Activated CD4-positive, alpha-beta T cell treated with anti-CD3 and anti-CD28 coated beads for 24 hours (primary cell): ENCODE measurements around the gene CFAP53.

Source experiments
- DNase-seq, 2 donors: peaks; one replicate each; pipeline ENCODE4 v3.0.0-alpha.2; 2020; ENCODE audit warnings: low read depth in 2 of 2

Gene CFAP53

GRCh38 chr18:50287441-50288347, 21.4 kb upstream of the CFAP53 start, which contains the start of gene CXXC1:
TSS of gene CXXC1 (minus strand) at chr18:50287692. CDS start at chr18:50287589, 103 bp downstream.
- peak; percentile 91 to 92 for DNase-seq

- no peak for DNase-seq
These were observed 20.7 kb upstream of the CFAP53 start for GRCh38 chr18:50287028-50287440.

DNA sequence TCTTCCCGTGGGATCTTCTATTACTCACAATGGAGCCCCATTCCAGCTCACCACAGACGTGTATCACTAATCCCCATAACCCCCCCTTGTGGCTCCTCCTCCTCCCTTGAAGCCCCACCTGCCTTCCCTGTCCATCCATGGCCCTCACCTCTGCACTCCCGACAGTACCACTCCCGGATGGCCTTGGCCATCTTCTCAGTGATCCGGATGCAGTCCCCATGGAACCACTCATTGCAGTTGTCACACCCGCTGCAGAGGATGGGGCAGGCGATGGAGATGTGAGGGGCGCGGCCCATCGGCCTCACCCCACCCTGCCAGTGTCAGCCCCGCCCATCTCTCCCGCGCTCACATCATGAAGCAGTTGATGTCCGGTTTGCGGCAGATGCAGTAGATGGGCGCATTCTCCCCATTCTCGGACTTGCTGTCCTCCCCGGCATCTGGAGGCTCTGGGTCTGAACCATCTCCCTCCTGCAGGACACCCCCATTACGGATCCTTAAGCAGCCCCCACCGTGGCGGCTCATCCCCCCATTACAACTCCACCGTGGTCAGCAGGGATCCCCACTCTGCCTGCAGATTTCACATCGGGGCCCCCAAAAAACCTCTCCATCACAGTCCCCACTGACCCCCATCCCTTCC, 20.2 kb upstream of the CFAP53 start:
- DNase-seq = no peak

- DNase-seq = no peak
These were observed 19.5 kb upstream of the CFAP53 start for GRCh38 chr18:50285631-50286321.

GRCh38 chr18:50285071-50285470, 18.8 kb upstream of the CFAP53 start:
- DNase-seq = no peak

GRCh38 chr18:50284255-50284885, 18.1 kb upstream of the CFAP53 start:
- no peak for DNase-seq

DNA sequence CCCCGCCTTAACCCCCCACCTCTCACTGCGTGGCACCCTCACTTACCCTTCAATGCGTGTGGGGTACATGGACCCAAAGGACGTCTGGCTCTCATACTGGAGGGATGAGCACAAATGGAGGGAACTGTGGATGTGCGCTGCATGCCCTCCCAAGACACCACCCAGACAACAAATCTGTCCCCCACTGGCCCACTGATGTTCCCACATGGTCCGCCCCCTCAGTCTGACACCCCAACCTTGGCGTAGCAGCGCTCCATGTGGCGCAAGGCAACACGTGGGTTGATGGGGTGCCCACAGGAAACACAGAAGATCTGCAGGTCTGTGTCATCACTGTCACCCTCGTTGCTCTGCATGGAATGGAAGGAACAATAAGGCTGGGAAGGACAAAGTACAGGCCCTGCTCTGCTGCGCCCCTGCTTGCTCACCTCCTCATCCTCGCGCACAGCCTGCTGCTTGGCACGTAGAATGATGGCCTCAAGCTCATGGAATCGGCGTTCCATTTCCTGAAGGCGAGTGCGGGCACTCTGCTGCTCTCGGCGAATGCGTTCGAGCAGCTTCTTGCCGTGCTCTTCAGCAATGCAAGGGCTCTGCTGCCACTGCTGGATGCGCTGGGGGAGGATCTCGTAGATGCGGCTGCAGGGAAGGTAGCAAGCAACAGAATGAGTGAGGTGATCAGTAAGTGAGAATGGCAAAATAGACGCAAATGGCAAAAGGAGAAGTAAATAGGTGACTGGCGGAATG, 17.3 kb upstream of the CFAP53 start:
- DNase-seq = no peak

GRCh38 chr18:50282521-50283335, 16.4 kb upstream of the CFAP53 start:
- no peak for DNase-seq

GRCh38 chr18:50281972-50282520, 15.8 kb upstream of the CFAP53 start:
- no peak for DNase-seq

GRCh38 chr18:50281295-50281971, 15.1 kb upstream of the CFAP53 start, which contains the start of gene MBD1:
TSS of gene MBD1 (minus strand) at chr18:50281523. CDS start at chr18:50279992, 1,531 bp downstream.
- peak; percentile 89 to 92 for DNase-seq

- no peak for DNase-seq
These were observed 14.5 kb upstream of the CFAP53 start for GRCh38 chr18:50280707-50281294.

DNA sequence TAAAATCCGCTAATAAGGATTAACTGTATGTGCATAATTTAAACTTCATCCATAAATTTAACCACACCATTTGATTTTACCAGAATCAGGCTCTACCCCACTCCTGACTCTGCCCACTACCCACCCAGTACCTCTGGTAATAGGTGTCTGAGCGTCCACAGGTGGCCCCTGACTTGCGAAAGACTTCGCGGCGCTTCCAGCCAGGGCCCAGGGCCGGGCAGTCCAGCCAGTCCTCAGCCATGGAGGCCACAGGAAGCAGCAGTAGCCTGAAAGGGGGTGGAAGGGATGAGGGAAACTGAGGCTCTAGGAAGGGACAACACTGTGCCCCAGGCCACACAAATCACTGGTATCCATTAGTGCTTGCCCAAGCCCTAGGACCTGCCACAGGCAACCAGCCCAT, 13.5 kb upstream of the CFAP53 start:
- no peak for DNase-seq

GRCh38 chr18:50277942-50278341, 11.6 kb upstream of the CFAP53 start:
- DNase-seq = no peak

- DNase-seq = no peak
These were observed 10.2 kb upstream of the CFAP53 start for GRCh38 chr18:50276452-50276851.

GRCh38 chr18:50275503-50276036, 9.3 kb upstream of the CFAP53 start:
- no peak for DNase-seq

DNA sequence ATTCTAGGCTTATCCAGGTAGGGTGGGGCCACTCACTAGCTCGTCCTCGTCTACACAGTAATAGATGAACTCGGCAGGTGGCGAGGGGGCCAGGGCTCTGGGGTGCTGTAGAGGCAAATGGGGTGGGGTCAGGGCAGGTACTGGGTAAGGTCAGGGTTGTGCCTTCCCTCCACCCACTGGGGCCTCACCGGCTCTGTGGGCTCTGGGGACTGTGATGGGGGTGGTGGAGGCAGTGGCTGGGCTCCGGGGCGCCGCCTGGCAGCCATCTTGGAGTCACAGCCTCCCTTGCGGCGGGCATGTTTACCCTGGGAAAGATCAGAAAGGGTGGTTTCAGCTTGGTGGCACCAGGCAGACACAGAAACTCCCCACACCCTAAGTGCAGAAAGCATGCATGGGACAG, 8.6 kb upstream of the CFAP53 start:
- DNase-seq = no peak

- DNase-seq = no peak
These were observed 7.7 kb upstream of the CFAP53 start for GRCh38 chr18:50274044-50274442.

DNA sequence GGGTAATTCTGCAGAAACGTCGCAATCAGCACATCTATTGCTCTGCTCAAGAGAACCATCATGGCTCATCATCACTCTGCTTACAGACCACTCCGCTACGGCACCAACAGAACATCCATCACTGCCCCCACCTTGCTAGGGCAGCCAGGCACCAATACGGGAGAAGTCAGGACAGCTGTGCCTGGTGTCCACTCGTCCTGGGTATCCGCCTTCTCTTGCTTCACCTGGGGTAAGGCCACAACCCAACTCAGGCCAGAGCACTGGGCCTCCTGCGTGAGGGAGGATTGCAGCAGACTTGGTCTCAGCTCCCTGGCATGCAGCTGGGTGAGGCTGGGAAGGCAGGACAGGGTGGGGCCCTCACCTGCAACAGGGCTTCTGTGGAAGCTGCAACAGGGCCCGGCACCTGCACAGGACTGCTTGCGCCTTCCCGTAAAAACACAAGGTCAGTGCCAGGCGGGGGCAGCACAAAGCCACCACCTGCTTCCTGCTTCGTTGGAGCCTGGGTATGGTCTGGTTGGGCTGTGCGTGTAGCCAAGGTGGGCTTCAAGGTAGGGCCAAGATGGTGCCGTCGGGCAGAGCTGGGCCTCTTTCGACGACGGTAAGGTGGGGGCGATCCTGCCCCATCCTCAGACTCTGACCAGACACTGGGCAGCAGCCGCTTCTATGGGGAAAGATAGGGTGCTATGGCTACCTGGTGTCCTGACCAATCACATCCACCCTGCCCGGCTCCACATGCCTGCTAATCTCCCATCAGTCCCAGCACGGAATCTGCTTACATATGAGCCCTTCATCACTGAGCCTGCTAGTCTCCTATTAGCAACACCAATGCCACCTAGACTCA, 7.1 kb upstream of the CFAP53 start:
- DNase-seq = no peak
